ENCODE data around the gene RABEP2. TPM values are rescaled to one million over a fixed set of nuclear protein-coding genes. Genes with fewer than 3 reads are reported as not detected.
A peak's percentile ranks its signal among the peaks of the same experiment; 100 is the strongest.

Gene RABEP2
- total and polyA plus RNA-seq, 10 donors: 40.8 to 90.0 (median 53.1) TPM

DNA sequence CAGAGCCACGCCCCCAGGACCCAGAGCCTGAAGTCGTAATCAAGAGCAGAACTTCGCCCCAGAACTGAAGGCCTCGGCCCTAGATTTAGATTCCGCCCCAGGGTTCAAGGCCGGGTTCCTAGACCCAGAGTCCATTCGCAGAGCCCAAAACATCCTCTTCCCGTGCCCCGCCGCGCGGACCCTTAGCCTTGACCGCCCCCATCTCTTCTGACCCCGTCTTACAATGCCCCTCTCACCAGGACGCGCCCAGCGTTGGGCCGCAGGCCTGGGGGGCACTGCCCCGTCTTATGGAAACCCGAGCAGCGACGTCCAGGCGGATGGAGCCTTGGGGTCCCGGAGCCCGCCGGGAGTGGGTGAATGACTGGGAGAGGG, 11.7 kb upstream of the RABEP2 start:
- Histone ChIP-seq H3K27me3 (replicated peaks in 1 of 7) (no peaks in the 10 kb centered on the region), H3K9me3 (no peaks in the 10 kb centered on the region), H3K27ac (peak overlapping the region in 4 of 8 donors; percentile 34 to 70 (median 48)), H3K36me3 (peaks cover 0 to 53% (median 0%) of the 10 kb centered on the region in 6 donors), H3K4me1 (peaks cover 5 to 49% (median 22%) of the 10 kb centered on the region in 6 donors), H3K4me3 (peak overlapping the region in 4 of 8 donors; percentile 24 to 57 (median 32))
- intact Hi-C loops (cut with DNase I; ENCODE audit: low total_unique reads): no loop called here
- DNase-seq: peak; percentile 79
- TF ChIP-seq POLR2A (IDR thresholded peaks at IDR 0.05): no peak
- peak in 2 of 3 donors; percentile 18 to 62 for TF ChIP-seq POLR2AphosphoS5 (IDR thresholded peaks at IDR 0.05)
- WGBS, 5 donors: 72 to 83% (median 78%) methylated on average over 23 to 26 of the region's 26 CpGs

DNA sequence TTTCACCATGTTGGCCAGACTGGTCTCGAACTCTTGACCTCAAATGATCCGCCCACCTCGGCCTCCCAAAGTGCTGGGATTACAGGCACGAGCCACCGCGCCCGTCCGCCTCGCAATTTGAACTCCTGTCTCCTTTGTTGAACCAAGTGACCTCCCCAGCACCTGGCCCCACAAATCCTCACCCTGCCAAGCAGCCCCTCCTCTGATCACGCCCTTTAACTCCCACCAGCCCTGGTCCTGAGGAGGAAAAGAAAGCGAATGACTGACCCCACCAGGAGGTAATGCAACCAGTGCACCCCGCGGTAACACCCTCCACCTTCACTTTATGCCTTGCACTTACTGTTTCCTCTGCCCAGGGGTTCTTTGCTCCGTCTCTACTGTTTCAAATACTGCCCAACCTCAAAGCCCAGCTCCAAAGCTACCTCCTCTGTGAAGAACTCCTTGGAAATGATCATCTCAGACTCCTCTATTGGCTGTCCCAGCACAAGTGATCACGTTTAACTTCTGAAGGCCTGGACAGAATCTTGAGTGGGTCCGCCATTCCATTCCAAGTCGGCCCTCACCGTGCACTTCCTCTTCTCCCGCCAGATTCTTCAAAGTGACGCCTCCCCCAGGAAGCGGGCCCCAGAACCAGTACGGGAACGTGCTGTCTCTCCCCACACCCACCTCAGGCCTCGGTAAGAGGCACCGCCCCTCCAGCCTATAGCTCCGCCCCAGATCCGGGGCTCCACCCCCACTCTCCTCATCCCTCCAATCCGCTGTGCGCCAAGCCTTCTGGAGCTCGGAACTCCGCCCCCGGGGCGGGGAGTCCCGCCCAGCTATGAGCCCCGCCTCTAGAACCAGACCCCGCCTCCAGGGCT, 11.1 kb upstream of the RABEP2 start:
- WGBS, 5 donors: 30 to 39% (median 35%) methylated on average over 35 to 36 of the region's 36 CpGs
- H3K36me3 ChIP-seq: peaks cover 0 to 53% (median 0%) of the 10 kb centered on the region in 6 donors
- H3K27me3 ChIP-seq (replicated peaks in 1 of 7): no peaks in the 10 kb centered on the region
- TF ChIP-seq, protein P1, sequence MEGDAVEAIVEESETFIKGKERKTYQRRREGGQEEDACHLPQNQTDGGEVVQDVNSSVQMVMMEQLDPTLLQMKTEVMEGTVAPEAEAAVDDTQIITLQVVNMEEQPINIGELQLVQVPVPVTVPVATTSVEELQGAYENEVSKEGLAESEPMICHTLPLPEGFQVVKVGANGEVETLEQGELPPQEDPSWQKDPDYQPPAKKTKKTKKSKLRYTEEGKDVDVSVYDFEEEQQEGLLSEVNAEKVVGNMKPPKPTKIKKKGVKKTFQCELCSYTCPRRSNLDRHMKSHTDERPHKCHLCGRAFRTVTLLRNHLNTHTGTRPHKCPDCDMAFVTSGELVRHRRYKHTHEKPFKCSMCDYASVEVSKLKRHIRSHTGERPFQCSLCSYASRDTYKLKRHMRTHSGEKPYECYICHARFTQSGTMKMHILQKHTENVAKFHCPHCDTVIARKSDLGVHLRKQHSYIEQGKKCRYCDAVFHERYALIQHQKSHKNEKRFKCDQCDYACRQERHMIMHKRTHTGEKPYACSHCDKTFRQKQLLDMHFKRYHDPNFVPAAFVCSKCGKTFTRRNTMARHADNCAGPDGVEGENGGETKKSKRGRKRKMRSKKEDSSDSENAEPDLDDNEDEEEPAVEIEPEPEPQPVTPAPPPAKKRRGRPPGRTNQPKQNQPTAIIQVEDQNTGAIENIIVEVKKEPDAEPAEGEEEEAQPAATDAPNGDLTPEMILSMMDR (IDR thresholded peaks at IDR 0.05 in 8 of 11, conservative IDR thresholded peaks at IDR 0.05 in 3 of 11): no peak
- no peak for TF ChIP-seq POLR2A (IDR thresholded peaks at IDR 0.05)
- peak in 2 of 3 donors; percentile 52 to 70 for TF ChIP-seq POLR2AphosphoS5 (IDR thresholded peaks at IDR 0.05)
- peak overlapping the region in 6 of 8 donors; percentile 19 to 57 (median 28) for H3K4me3 ChIP-seq
- DNase-seq: peak; percentile 94
- H3K27ac ChIP-seq: peak overlapping the region in 5 of 8 donors; percentile 34 to 70 (median 45)
- no peaks in the 10 kb centered on the region for H3K9me3 ChIP-seq
- peaks cover 6 to 55% (median 25%) of the 10 kb centered on the region in 6 donors for H3K4me1 ChIP-seq
- intact Hi-C loops (cut with DNase I; ENCODE audit: low total_unique reads): no loop called here

DNA sequence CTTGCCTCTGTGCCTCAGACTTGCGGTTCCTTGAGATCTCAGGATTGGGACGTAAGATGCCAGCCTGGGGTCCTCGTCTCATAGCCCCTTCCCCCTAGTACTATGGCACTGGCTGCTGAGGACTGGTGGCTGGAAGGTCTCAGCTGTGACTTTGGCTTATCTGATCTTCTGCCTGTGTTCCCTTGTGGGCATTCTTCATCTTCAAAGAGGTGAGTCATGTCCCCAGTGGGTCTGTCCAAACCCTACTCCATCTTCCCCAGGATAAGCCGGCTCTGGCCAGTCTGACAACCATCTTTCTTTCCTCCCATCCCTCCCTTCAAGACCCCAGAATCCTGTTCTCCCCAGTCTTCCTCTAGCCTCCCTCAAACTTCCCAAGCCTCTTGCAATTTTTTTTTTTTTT, 10.3 kb upstream of the RABEP2 start:
- Histone ChIP-seq H3K27me3 (replicated peaks in 1 of 7) (no peaks in the 10 kb centered on the region), H3K4me1 (peaks cover 11 to 63% (median 31%) of the 10 kb centered on the region in 6 donors), H3K27ac (no peak overlapping the region), H3K9me3 (no peaks in the 10 kb centered on the region), H3K36me3 (peaks cover 0 to 53% (median 0%) of the 10 kb centered on the region in 6 donors), H3K4me3 (no peak overlapping the region)
- intact Hi-C loops (cut with DNase I; ENCODE audit: low total_unique reads): no loop called here
- TF ChIP-seq POLR2AphosphoS5 (IDR thresholded peaks at IDR 0.05) (no peak), POLR2A (IDR thresholded peaks at IDR 0.05) (no peak)
- TF ChIP-seq, protein P1 (IDR thresholded peaks at IDR 0.05 in 8 of 11, conservative IDR thresholded peaks at IDR 0.05 in 3 of 11): no peak
- no peak for DNase-seq
- 95 to 100% (median 97%) methylated on average over 3 to 4 of the region's 4 CpGs for WGBS, 5 donors

GRCh38 chr16:28933171-28933570, 8.1 kb upstream of the RABEP2 start:
- WGBS, 5 donors: 70 to 82% (median 79%) methylated on average over 5 to 8 of the region's 8 CpGs
- peak overlapping the region; percentile 21 to 74 (median 46) for H3K4me3 ChIP-seq
- TF ChIP-seq POLR2A (IDR thresholded peaks at IDR 0.05) (no peak), POLR2AphosphoS5 (IDR thresholded peaks at IDR 0.05) (no peak)
- TF ChIP-seq, protein P1 (IDR thresholded peaks at IDR 0.05 in 8 of 11, conservative IDR thresholded peaks at IDR 0.05 in 3 of 11): no peak
- peaks cover 0 to 41% (median 0%) of the 10 kb centered on the region in 6 donors for H3K36me3 ChIP-seq
- H3K4me1 ChIP-seq: peaks cover 11 to 69% (median 33%) of the 10 kb centered on the region in 6 donors
- H3K27me3 ChIP-seq (replicated peaks in 1 of 7): no peaks in the 10 kb centered on the region
- no peak for DNase-seq
- peak overlapping the region in 7 of 8 donors; percentile 48 to 88 (median 81) for H3K27ac ChIP-seq
- intact Hi-C loops (cut with DNase I; ENCODE audit: low total_unique reads): no loop called here
- no peaks in the 10 kb centered on the region for H3K9me3 ChIP-seq
